HCT116 (cell line): ENCODE results near the gene FBN1. TPM values are rescaled to one million over a fixed set of nuclear protein-coding genes. Genes with fewer than 3 reads are reported as not detected.

Experiments
- ATAC-seq: fragments of 200-7000 bp; cut with Tn5 transposase; 2 replicates; pipeline ENCODE4 v1.9.1; 2020; ENCODE audit warnings: mild to moderate bottlenecking, moderate library complexity
- BruUV-seq: library from RNA; stranded (reverse); fragments of 400-500 nt; replicated peaks from 2 replicates; lab custom pipeline; 2021; lab: Mats Ljungman, UMichigan
- CTCF ChIA-PET: fragments of 300-600 bp; sonication (Branson Sonifier 250); formaldehyde crosslinking; loops from one replicate; lab custom pipeline; 2021; ENCODE audit warnings: antibody characterized with exemption; lab: Charles Lee
- POLR2A ChIA-PET: fragments of 300-600, 350-600 bp; sonication (Branson Sonifier 250); formaldehyde crosslinking; loops from one replicate; lab custom pipeline; 2021; ENCODE audit warnings: antibody characterized with exemption; lab: Charles Lee
- RAD21 ChIA-PET, 2 experiments: fragments of 300-600 bp; sonication (Branson Sonifier 250); formaldehyde crosslinking; loops; one replicate each; lab custom pipeline; 2023; ENCODE audit warnings: low total read pairs in 2 of 2; ENCODE audit not compliant: uncharacterized antibody in 2 of 2, unreplicated experiment in 2 of 2, low non-redundant PET in 1 of 2; lab: Charles Lee
- DNase-seq: peaks from one replicate; pipeline ENCODE4 v3.0.0-alpha.2; 2010; ENCODE audit warnings: low read depth, low spot score
- H2AFZ ChIP-seq: fragments of 200-600 bp; shearing (Covaris generic), sonication (generic); 2 replicates; pipeline ENCODE4 v1.6.1; 2017; ENCODE audit warnings: low read depth, mixed run types, mixed read lengths, antibody characterized with exemption, low read length; ENCODE audit not compliant: poor library complexity, severe bottlenecking
- H3K27ac ChIP-seq: 2 replicates; pipeline ENCODE4 v1.5.1; 2012; ENCODE audit warnings: low read depth, low read length
- H3K27me3 ChIP-seq: fragments of 200-600 bp; sonication (generic); 2 replicates; pipeline ENCODE4 v1.6.1; 2016; ENCODE audit warnings: mixed run types, low read length, mixed read lengths; ENCODE audit not compliant: insufficient read depth
- H3K36me3 ChIP-seq, 2 experiments: fragments of 200-500 bp in 1 of 2; fragments of 200-600 bp in 1 of 2; sonication (Bioruptor generic) in 1 of 2; sonication (generic) in 1 of 2; 2 replicates each; pipeline versions ENCODE4 v1.5.1 to v1.6.1; 2014 to 2016; ENCODE audit warnings: low read length in 2 of 2, inconsistent platforms in 1 of 2, mixed read lengths in 1 of 2, mixed run types in 1 of 2; ENCODE audit not compliant: insufficient read depth in 2 of 2, control insufficient read depth in 1 of 2
- H3K4me1 ChIP-seq, 2 experiments: fragments of 200-600 bp in 1 of 2; sonication (generic) in 1 of 2; 2 replicates each; pipeline versions ENCODE4 v1.5.1 to v1.6.1; 2012 to 2017; ENCODE audit warnings: low read length in 2 of 2, inconsistent platforms in 1 of 2, mild to moderate bottlenecking in 1 of 2, mixed read lengths in 1 of 2, mixed run types in 1 of 2, moderate library complexity in 1 of 2; ENCODE audit not compliant: insufficient read depth in 2 of 2, control insufficient read depth in 1 of 2
- H3K4me2 ChIP-seq: fragments of 200-600 bp; sonication (generic); 2 replicates; pipeline ENCODE4 v1.6.1; 2017; ENCODE audit warnings: mixed run types, low read length, mixed read lengths
- H3K4me3 ChIP-seq, 2 experiments: fragments of 200-600 bp in 1 of 2; sonication (generic) in 1 of 2; replicated peaks in 1 of 2; 2 replicates each; pipeline ENCODE4 v1.5.1; 2011 to 2016; ENCODE audit warnings: low read length in 2 of 2, control low read depth in 1 of 2, low read depth in 1 of 2, mild to moderate bottlenecking in 1 of 2, mixed read lengths in 1 of 2, mixed run types in 1 of 2
- H3K79me2 ChIP-seq: fragments of 200-600 bp; sonication (generic); 2 replicates; pipeline ENCODE4 v1.6.1; 2017; ENCODE audit warnings: mild to moderate bottlenecking, mixed run types, low read length, moderate library complexity, mixed read lengths; ENCODE audit not compliant: insufficient read depth
- H3K9ac ChIP-seq: fragments of 200-600 bp; sonication (generic); 2 replicates; pipeline ENCODE4 v1.6.1; 2016; ENCODE audit warnings: low read length, mixed read lengths
- H3K9me2 ChIP-seq: fragments of 200-600 bp; sonication (generic), shearing (Covaris generic); 2 replicates; pipeline ENCODE4 v1.6.1; 2017; ENCODE audit warnings: mixed run types, mild to moderate bottlenecking, moderate library complexity; ENCODE audit not compliant: insufficient read depth
- H3K9me3 ChIP-seq, 2 experiments: fragments of 200-500 bp in 1 of 2; fragments of 200-600 bp in 1 of 2; sonication (Bioruptor generic) in 1 of 2; sonication (generic) in 1 of 2; 2 replicates each; pipeline ENCODE4 v1.6.1; 2014 to 2017; ENCODE audit warnings: low read length in 2 of 2, mixed read lengths in 2 of 2, inconsistent platforms in 1 of 2, low read depth in 1 of 2, mild to moderate bottlenecking in 1 of 2, mixed run types in 1 of 2, moderate library complexity in 1 of 2; ENCODE audit not compliant: control insufficient read depth in 1 of 2, insufficient read depth in 1 of 2
- H4K20me1 ChIP-seq: fragments of 200-600 bp; sonication (generic), shearing (Covaris generic); 2 replicates; pipeline ENCODE4 v1.6.1; 2017; ENCODE audit warnings: mixed run types, mild to moderate bottlenecking, moderate library complexity; ENCODE audit not compliant: insufficient read depth
- CEBPB ChIP-seq: IDR thresholded peaks from 2 replicates; pipeline ENCODE4 v1.6.1; 2012; ENCODE audit warnings: low read depth
- CTCF ChIP-seq, 3 experiments: fragments of 200-600 bp in 1 of 3; sonication (generic) in 1 of 3; IDR thresholded peaks in 2 of 3; conservative IDR thresholded peaks in 1 of 3; 2 replicates each; pipeline ENCODE4 v1.5.1; 2012 to 2017; ENCODE audit warnings: low read depth in 2 of 3, low read length in 2 of 3, antibody characterized with exemption in 1 of 3, borderline replicate concordance in 1 of 3, control low read depth in 1 of 3, mild to moderate bottlenecking in 1 of 3, mixed read lengths in 1 of 3, mixed run types in 1 of 3, moderate library complexity in 1 of 3; ENCODE audit not compliant: insufficient read depth in 1 of 3
- EGR1 ChIP-seq: IDR thresholded peaks from 2 replicates; pipeline ENCODE4 v1.6.1; 2012; ENCODE audit warnings: low read depth
- EZH2 ChIP-seq: fragments of 200-600 bp; sonication (generic); IDR thresholded peaks from 2 replicates; pipeline ENCODE4 v1.6.1; 2017; ENCODE audit warnings: antibody characterized with exemption, mixed run types
- FOSL1 ChIP-seq: IDR thresholded peaks from 2 replicates; pipeline ENCODE4 v1.6.1; 2012; ENCODE audit warnings: low read depth
- JUND ChIP-seq: IDR thresholded peaks from 2 replicates; pipeline ENCODE4 v1.6.1; 2012
- MAX ChIP-seq: IDR thresholded peaks from 2 replicates; pipeline ENCODE4 v1.6.1; 2012
- POLR2A ChIP-seq: IDR thresholded peaks from 2 replicates; pipeline ENCODE4 v1.7.0; 2011; ENCODE audit warnings: borderline replicate concordance; ENCODE audit not compliant: insufficient read depth, insufficient read length; ENCODE audit errors: extremely low read depth
- SRF ChIP-seq: IDR thresholded peaks from 2 replicates; pipeline ENCODE4 v1.6.1; 2012; ENCODE audit warnings: low read depth
- ZBTB33 ChIP-seq: IDR thresholded peaks from 2 replicates; pipeline ENCODE4 v1.6.1; 2011; ENCODE audit warnings: mild to moderate bottlenecking, low read length, moderate library complexity; ENCODE audit not compliant: insufficient replicate concordance; ENCODE audit errors: extremely low read depth
- ZFX ChIP-seq: fragments of 450-650 bp; IDR thresholded peaks from 2 replicates; pipeline ENCODE4 v1.6.1; 2017
- ZNF274 ChIP-seq: fragments of 200-500 bp; sonication (Bioruptor generic); IDR thresholded peaks from 2 replicates; pipeline ENCODE4 v1.6.1; 2014; ENCODE audit warnings: mild to moderate bottlenecking, low read depth, low read length, inconsistent platforms
- intact Hi-C: fragments of 100-400 bp; cut with micrococcal nuclease; formaldehyde crosslinking; loops from 2 replicates; pipeline ENCODE4 v1.10.0; 2022
- total RNA-seq: library from RNA; stranded (reverse); gene quantifications from one replicate; pipeline ENCODE4 v1.2.1, GENCODE V29; 2021; ENCODE audit not compliant: unreplicated experiment

Gene FBN1
- total RNA-seq, 1 experiment from 2014 or later: 1.7 TPM

- H2AFZ ChIP-seq: no peak overlapping the region
- H3K4me2 ChIP-seq: no peak overlapping the region
- H3K27ac ChIP-seq: no peak overlapping the region
- ChIA-PET POLR2A (no interaction called here), RAD21 (no interaction called here), CTCF (no interaction called here)
- no TSS peak for BruUV-seq
- H3K36me3 ChIP-seq: no peaks in the 10 kb centered on the region
- no peak overlapping the region for H3K4me3 ChIP-seq
- H3K4me1 ChIP-seq: no peaks in the 10 kb centered on the region
- DNase-seq (no peak), ATAC-seq (no peak)
- no peaks in the 10 kb centered on the region for H3K27me3 ChIP-seq
- H4K20me1 ChIP-seq: no peaks in the 10 kb centered on the region
- no peak overlapping the region for H3K9ac ChIP-seq
- H3K9me2 ChIP-seq: no peaks in the 10 kb centered on the region
- no peaks in the 10 kb centered on the region for H3K9me3 ChIP-seq
- H3K79me2 ChIP-seq: no peaks in the 10 kb centered on the region
- TF ChIP-seq MAX (no peak), EGR1 (no peak), ZFX (no peak), JUND (no peak), POLR2A (no peak), CEBPB (no peak), SRF (no peak), CTCF (IDR thresholded peaks at IDR 0.05 in 2 of 3, conservative IDR thresholded peaks at IDR 0.05 in 1 of 3; ENCODE audit: borderline replicate concordance in 1 of 3, insufficient read depth in 1 of 3, low read depth in 2 of 3, low read length in 2 of 3) (no peak), ZNF274 (no peak), EZH2 (no peak), ZBTB33 (no peak), FOSL1 (no peak)
- intact Hi-C loops: no loop called here
These were observed 227.2 kb downstream of the FBN1 start for GRCh38 chr15:48418343-48418742.
